ENCODE data around the gene RPA3.
A peak's percentile ranks its signal among the peaks of the same experiment; 100 is the strongest.

Gene RPA3

GRCh38 chr7:7652798-7653540 is 65.4 kb downstream of the RPA3 start (continued):
- TF ChIP-seq ZNF639 (tag by site-specific recombination; IDR thresholded peaks at IDR 0.05): peak; percentile 83
- peak; percentile 92 for TF ChIP-seq ZEB2 (tag by site-specific recombination; IDR thresholded peaks at IDR 0.05)
- TF ChIP-seq ZNF311 (tag by site-specific recombination; IDR thresholded peaks at IDR 0.05; ENCODE audit: borderline replicate concordance): no peak
- peak; percentile 16; the same call in 1 of the 2 replicates for TF ChIP-seq SP7 (tag by site-specific recombination; IDR thresholded peaks at IDR 0.05)
- peak; percentile 28; the same call in 1 of the 2 replicates for TF ChIP-seq GLI2 (tag by site-specific recombination; IDR thresholded peaks at IDR 0.05; ENCODE audit: borderline replicate concordance, low read depth)
- TF ChIP-seq ZNF548 (tag by site-specific recombination; IDR thresholded peaks at IDR 0.05): no peak
- no peak for TF ChIP-seq ZFP69B (tag by site-specific recombination; IDR thresholded peaks at IDR 0.05)
- TF ChIP-seq ZNF23 (tag by site-specific recombination; IDR thresholded peaks at IDR 0.05; ENCODE audit: borderline replicate concordance): no peak
- no peak for TF ChIP-seq BCL11B (tag by site-specific recombination; IDR thresholded peaks at IDR 0.05; ENCODE audit: low read depth)
- no peak for TF ChIP-seq ZNF596 (tag by site-specific recombination; IDR thresholded peaks at IDR 0.05)
- peak; percentile 71 for TF ChIP-seq ZXDB (tag by site-specific recombination; IDR thresholded peaks at IDR 0.05)
- peak; percentile 49 for TF ChIP-seq IKZF3 (tag by site-specific recombination; IDR thresholded peaks at IDR 0.05)

GRCh38 chr7:7651479-7651878 is 66.9 kb downstream of the RPA3 start:
- POLR2A ChIA-PET: interaction anchor here (1.0 to 1.9 kb wide), 2 partner anchors 11 to 15 kb away, joined by 3 to 5 read pairs; partner anchors contain the start of gene UMAD1
- Histone ChIP-seq H3K4me3 (ENCODE audit: low read depth, low read length) (no peak overlapping the region), H3K36me3 (ENCODE audit: control insufficient read depth in 2 of 2, insufficient read depth in 1 of 2, low read length in 2 of 2) (no peaks in the 10 kb centered on the region), H3K27ac (ENCODE audit: extremely low read depth, low read depth, low read length) (no peak overlapping the region; the same call in 1 of the 2 replicates), H3K9me3 (ENCODE audit: control insufficient read depth, insufficient read depth, low read depth, low read length) (no peaks in the 10 kb centered on the region), H3K4me1 (ENCODE audit: control insufficient read depth, insufficient read depth, low read length) (peaks cover 15% of the 10 kb centered on the region)
- CTCF ChIA-PET: no interaction called here
- no peak for TF ChIP-seq REPIN1 (tag by site-specific recombination; IDR thresholded peaks at IDR 0.05; ENCODE audit: low read depth)
- TF ChIP-seq ZBTB10 (tag by site-specific recombination; IDR thresholded peaks at IDR 0.05): no peak
- peak; percentile 40 for TF ChIP-seq PRDM6 (tag by site-specific recombination; IDR thresholded peaks at IDR 0.05)
- peak; percentile 51 for TF ChIP-seq ZNF335 (tag by site-specific recombination; conservative IDR thresholded peaks at IDR 0.05)
- peak; percentile 27; the same call in 1 of the 2 replicates for TF ChIP-seq PRDM10 (tag by site-specific recombination; IDR thresholded peaks at IDR 0.05)
- TF ChIP-seq OSR2 (tag by site-specific recombination; IDR thresholded peaks at IDR 0.05): peak; percentile 18; the same call in 1 of the 2 replicates
- TF ChIP-seq ZNF768 (tag by site-specific recombination; IDR thresholded peaks at IDR 0.05): no peak

Data from HEK293 (cell line).